HG03439 (cell line): ENCODE measurements around the gene EXOC3L4.

ENCODE experiments used
- ATAC-seq: cut with Tn5 transposase; IDR thresholded peaks from one replicate; pipeline ENCODE4 v1.9.1; 2021; ENCODE audit warnings: mild to moderate bottlenecking, moderate library complexity; ENCODE audit not compliant: unreplicated experiment

Gene EXOC3L4

DNA sequence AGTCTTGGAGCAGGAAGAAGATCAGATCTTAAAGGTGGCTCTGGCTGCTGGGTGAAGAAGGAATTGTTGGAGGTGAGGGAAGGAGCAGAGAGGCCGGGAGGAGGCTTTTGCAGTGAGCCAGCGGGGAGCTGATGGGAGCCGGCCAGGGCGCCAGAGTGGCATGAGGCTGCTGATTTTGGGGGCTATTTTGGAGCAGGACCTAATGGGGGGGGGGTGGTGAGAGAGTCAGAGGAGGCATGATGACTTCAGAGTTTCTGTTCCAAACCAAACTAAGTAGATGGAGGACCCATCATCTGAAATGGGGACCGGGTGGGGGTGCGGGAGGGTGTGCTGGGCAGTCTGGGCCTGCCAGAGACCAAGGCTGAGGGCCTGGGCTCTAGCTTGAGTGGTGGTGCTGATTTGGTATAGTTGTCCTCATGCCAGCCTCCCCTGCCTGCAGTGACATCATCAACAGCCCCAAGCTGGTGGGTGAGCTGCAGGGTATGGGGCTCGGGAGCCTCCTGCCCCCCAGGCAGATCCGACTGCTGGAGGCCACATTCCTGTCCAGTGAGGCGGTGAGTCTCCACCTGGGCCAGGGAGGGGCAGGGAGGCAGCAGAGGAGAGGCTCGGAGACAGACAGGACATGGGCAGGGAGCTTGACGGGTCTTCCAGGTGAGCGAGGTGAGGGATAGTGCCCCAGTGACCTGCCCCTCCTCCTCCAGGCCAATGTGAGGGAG lies 34.9 kb downstream of the EXOC3L4 start:
- no peak for ATAC-seq

DNA sequence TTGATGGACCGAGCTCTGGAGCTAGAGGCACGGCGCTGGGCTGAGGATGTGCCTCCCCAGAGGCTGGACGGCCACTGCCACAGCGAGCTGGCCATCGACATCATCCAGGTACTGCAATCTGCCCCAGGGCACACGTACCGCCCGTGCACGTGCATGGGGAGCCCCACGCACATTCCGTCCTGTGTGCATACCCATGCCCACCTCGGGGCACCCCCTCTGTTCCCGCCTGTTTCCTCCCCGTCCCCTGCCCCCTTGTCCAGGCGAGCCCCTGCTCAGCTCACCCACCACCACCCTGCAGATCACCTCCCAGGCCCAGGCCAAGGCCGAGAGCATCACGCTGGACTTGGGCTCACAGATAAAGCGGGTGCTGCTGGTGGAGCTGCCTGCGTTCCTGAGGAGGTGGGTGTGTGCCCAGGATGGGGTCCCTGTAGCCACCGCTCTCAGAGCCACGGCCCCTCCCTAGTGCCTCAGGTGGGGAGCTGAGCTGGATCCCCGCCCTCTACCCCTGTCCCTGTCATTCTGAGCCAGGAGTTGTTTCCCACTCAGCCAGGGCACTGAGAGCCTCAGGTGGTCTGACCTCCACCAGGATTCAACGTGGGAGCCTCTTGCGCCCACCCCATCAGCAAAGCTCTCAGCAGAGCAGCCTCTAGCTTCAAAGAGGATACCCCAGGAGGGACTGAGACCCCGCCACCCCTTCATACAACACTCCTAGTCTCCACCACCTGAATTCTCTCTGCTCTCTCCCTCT lies 35.7 kb downstream of the EXOC3L4 start:
- no peak for ATAC-seq

DNA sequence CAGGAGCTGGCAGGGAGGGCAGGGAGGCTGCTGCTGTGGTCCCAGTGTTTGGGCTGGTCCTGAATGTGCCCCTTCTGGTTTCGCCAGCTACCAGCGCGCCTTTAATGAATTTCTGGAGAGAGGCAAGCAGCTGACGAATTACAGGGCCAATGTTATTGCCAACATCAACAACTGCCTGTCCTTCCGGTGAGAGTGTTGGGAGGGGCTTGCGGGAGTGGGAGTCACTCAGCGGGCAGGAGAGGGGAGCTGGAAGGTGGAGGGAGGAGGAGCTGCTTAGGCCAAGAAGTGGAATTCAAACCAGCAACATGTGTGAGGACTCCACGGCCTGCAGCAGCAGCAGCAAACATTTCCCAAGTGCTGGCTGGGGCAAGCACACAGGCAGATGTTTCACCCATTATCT lies 36.4 kb downstream of the EXOC3L4 start:
- no peak for ATAC-seq

DNA sequence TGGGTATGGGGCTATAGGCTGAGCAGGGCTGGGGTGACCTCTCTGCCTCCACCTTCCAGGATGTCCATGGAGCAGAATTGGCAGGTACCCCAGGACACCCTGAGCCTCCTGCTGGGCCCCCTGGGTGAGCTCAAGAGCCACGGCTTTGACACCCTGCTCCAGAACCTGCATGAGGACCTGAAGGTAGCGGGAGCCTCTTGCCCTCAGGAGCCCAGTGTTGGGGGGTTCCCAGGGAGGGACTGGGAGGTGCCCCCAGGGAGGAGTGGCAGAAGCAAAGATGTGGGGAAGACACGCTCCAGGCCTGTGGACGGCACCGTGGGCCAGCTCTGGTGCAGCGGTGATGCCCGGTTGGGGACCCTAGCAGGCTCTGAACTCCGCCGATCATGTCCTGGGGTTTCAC lies 37.1 kb downstream of the EXOC3L4 start:
- no peak for ATAC-seq

DNA sequence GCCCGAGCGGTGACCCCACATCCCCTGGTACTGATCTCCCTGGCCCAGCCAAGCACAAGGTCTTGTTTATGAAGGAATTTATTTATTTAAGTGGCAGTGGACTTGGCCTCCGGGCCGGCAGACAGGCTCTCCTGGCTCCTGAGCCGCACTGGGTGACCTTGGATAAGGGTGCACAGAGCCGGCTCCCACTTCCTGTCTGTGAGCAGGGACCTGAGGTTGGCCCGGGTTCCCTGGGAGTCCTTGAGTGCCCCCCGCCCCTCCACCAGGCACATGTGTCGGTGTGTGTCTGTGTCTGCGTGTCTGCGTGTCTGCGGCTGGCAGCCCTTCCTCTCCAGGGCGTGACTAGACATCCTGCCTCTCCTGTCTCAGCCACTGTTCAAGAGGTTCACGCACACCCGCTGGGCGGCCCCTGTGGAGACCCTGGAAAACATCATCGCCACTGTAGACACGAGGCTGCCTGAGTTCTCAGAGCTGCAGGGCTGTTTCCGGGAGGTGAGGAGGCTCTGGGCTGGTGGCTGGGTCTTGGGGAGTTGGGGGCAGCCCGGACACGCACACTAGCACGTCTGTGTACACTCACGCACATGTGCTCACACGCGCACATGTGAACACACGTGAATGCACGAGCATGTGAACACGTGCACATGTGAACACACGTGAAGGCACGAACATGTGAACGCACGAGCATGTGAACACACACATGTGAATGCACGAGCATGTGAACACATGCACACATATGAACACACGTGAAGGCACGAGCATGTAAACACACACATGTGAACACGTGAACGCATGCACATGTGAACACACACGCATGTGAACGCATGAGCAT lies 38.1 kb downstream of the EXOC3L4 start:
- ATAC-seq, result no peak

DNA sequence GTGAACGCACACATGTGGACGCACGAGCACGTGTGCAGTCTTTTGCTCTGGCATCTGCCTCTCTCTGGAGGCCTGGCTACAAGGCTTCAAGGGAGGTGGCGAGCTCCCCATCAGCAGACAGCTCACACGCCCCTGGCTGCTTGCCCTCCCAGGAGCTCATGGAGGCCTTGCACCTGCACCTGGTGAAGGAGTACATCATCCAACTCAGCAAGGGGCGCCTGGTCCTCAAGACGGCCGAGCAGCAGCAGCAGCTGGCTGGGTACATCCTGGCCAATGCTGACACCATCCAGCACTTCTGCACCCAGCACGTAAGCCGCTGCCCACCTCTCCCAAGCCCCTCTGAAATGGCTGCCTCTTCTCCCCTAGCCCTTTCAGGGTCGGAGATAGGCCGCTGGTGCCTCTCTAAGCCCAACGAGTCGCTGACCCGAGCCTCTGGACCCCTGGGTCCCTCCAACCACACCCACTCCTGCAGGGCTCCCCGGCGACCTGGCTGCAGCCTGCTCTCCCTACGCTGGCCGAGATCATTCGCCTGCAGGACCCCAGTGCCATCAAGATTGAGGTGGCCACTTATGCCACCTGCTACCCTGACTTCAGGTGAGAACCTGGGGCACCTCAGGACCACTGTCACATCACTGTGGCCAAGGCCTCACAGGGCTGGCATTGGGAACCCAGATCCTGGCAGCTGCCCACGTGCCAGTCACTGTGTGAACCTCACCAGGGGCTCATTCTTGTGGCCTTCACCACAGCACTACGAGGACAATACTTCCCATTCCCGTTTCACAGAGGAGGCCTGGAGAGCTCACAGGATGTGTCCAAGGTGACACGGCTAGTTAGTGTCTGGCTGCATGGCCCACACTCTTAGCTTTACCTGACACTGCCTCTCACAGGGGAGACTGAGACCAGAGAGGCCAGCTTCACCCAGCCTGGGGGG lies 39.0 kb downstream of the EXOC3L4 start:
- no peak for ATAC-seq

DNA sequence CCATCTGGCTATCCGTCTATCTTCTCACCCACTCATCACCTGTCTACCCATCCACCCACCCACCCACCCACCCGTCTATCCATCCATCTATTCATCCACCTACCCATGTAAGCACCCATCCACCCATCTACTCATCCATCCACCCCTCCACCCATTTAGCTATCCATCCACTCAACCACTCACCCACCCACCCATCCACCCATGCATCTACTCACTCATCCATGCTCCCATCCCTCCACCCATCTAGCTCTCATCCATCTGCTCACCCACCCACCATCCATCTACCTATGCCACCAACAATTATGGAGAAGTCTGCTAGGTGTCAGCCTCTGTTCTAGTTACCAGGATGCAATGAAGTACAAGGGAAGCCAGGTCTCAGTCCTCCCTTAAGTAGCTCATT lies 39.9 kb downstream of the EXOC3L4 start:
- ATAC-seq, result no peak

DNA sequence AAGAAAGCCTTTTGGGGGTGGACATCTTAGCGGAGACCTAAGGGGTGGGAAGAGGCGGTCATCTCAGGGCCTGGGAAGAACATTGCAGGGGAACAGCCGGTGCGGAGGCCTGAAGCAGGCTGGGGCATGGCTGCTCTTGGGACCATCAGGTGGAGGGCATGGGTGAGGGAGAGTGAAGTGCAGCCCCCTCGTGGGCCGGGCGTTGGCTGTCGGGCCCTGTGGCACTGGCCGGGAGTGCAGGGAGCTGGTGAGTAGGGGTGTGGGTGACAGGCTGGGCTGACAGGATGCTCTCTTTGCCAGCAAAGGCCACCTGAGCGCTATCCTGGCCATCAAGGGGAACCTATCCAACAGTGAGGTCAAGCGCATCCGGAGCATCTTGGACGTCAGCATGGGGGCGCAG lies 40.4 kb downstream of the EXOC3L4 start:
- no peak for ATAC-seq

DNA sequence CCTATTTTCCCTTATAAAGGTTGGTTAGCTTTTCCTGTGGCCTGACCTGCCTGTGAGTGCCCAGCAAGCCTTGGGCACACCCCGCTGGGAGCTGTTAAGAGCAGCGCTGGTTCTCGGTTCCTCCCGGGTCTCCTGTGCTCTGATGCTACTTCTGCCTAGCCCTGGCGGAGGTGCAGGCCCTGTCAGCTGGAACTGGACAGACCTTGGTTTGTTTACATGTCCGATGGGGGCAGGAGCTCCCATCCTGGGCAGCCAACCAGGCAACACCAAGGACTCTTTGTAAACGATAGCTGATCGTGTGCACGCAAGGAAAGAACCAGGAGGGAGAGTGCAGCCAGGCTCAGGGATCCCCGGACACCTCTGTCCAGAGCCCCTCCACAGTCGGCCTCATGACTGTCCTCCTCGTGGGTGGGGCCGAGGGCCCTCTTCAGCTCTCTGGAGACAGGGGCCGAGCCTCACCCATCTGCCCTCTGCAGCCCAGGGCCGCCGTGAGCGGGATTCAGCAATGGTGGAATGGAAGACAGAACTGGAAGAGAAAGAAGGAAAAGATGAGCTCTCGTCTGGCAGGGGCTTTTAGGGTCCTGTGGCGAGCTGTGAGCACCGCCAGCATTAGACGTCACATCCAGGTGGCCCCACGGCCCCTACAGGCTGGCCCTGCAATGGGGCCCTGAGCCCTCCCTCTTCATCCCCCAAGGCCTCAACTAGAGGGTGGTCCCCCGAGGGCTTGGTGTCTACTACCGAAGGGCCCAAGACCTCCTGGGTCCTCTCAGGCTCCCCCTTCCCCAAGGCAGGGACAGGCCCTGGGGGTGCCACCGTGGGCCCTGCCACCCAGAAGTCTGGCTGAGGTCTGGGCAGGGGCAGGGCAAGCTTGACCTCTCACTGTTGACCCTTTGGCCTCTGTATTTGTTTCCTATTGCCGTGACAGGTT lies 41.1 kb downstream of the EXOC3L4 start:
- no peak for ATAC-seq

DNA sequence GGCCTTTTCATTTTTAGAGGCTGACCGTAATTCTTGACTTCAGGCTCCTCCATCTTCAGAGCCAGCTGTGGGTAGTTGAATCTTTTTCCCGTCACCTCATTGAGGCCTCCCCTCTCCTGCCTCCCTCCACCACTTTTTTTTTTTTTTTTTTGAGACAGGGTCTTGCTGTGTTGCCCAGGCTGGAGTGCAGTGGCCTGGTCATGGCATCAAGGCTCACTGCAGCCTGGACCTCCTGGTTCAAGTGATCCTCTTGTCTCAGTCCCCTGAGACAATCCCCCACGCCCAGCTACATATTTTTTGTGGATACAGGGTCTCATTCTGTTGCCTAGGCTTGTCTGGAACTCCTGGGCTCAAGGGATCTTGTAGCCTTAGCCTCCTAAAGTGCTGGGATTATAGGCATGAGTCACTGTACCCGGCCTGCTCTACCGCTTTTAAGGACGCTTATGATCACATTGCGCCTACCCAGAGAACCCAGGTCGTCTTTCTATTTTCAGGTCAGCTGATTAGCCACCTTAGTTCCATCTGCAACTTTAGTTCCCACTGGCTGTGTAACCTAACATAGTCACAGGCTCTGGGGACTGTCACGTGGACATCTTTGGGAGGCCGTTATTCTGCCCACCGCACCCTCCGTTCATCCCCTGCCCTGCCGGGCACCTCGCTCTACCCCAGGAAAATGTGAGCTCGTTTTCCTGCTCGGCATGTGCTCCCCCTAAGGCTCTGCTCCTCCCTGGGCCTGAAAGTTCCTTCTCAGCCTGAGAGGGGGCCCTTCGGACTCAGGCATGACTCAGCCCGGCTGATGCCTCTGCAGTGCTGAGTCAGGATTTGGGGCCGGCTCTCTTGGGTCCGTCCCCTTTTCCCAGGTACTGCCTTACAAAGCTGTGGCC lies 42.1 kb downstream of the EXOC3L4 start:
- ATAC-seq, result no peak

DNA sequence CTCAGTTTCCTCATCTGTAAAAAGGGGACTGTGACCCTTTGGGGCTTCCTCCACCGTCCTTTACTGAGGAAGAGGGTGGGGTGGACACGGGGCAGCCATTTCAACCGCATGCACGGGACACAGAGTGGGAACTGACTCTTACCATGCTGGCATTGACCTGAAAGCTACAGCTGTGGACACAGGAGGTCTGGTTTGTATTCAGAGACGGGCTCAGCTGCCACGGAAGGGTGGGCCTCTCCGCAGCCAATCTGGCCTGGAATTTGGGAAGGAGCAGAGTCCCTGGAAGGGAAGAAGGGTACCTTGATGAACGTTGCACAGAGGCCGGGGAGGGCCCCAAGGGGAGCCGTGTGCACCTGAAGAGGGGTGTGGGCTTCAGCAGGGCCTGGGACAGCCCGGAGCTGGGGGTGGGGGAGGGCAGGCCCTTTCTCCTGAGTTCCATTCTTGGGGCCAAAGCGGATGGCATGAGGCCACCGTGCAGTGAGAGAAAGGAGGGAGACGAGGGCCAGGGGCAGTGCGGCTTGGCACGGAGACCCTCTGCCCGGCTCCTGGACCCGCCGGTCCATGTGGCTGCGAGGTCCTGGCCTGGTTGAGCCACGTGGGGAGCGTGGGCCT lies 43.3 kb downstream of the EXOC3L4 start:
- no peak for ATAC-seq

DNA sequence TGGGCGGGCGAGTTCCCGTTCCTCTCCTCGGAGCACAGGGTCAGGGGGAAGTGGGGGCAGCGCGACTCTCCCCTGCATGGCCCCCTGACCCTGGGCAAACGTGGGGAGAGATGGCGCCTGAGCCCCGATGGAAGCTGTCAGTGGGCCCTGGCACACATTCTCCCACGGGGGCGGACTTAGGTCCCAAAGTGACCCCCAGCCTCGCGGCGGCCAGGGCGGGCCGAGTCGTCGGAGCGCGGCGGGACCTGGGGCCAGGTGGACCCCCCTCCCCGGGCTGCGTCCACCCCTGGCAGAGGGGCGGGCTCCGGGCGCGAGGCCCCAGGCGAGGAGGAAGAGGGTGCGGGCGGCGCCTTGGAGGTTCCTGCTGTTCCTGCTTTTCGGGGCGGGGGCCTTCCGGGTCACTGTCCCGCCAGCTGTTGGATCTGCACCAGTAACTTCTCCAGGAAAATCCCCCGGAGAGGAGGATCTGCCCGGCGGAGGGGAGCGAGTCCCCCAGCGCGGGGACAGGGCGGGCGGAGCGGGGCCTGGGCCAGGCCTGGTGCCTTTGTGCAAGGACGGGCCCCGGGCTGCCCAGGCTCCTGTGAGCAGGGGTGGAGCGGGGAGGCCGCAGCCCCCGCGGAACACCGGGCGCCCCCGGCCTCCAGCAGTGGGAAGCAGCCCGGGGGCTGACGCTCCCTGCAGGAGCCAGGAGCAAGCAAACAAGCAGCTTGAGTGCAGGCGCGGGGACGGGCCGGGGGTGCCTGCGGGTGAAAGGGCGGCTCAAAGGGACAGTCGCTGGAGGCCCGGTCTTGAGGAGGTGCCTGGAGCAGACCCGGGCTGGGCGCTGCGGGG lies 44.0 kb downstream of the EXOC3L4 start:
- ATAC-seq, result no peak

DNA sequence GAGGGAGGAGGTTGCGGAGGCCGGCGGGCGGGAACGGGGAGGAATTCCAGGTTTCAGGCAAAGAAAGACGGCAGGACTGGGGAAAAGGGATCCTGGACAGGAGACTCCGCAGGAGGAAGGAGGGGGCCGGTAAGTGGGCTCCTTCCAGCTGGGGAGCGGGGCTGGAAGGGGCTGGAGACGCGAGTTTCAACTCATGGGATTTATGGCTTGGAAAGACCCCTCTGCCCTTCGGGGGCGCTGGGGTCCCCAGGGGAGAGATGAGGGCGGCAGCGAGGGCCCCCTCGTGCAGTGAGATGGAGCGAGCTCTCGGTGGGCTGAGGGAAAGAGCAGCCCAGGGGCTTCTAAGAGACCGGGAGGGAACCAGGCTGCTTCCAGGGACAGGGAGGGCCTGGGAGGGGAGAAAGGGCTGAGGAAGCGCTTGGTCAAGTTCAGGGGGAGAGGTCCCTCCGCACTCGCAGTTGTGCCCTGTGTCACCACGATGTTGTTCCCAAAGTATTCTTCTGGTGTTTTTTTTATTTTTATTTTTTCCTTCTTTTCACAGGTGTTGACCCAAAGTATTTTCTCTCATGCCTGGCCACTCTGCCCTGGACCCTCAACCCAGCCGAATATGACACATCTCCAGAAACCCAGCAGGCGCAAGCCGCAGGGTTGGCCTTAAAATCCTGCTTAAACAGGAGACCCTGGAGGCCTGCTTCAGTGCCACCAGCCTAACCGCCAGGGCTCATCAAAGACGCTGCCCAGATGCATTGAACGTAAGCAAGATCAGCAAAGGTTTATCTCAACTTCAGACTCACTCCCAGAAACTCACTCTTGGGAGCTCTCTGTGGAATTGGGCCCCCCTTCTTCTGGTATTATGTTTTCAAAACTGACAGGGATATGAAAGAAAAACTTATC lies 44.9 kb downstream of the EXOC3L4 start:
- no peak for ATAC-seq

DNA sequence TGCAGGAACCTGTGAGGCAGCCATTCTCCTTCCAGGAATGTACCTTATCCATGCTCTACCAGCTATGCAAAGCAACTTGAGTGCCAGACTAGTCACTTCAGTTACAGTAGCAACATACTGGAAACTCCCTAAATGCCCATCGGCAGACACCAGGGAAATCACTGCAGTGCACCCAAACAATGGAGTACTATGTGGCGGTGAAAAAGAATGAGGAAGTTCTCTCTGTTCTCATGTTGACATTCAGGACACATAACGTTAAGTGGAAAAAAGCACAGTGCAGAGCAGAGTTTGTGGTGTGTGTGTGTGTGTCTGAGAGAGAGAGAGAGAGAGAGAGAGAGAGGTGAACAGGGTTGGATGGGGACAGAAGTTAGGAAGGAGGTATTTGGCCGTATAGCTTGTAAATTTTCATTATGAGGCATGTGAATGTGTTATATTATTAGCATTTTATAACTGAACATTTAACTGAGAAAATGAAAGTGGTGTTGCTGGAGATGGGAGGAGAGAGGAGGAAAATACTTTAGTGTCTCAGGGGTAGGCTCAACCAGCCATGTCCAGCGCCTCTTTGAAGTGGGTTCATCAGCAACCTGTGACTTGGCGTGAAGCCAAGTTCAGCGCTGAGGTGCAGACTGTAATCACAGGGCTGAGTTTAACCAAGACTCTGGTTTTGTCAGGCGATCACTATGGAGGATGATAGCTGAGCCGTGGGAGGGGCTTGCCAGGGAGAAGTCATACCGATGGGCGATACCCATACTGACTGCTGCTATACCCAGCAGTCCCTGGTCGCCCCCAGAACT lies 46.0 kb downstream of the EXOC3L4 start:
- no peak for ATAC-seq

DNA sequence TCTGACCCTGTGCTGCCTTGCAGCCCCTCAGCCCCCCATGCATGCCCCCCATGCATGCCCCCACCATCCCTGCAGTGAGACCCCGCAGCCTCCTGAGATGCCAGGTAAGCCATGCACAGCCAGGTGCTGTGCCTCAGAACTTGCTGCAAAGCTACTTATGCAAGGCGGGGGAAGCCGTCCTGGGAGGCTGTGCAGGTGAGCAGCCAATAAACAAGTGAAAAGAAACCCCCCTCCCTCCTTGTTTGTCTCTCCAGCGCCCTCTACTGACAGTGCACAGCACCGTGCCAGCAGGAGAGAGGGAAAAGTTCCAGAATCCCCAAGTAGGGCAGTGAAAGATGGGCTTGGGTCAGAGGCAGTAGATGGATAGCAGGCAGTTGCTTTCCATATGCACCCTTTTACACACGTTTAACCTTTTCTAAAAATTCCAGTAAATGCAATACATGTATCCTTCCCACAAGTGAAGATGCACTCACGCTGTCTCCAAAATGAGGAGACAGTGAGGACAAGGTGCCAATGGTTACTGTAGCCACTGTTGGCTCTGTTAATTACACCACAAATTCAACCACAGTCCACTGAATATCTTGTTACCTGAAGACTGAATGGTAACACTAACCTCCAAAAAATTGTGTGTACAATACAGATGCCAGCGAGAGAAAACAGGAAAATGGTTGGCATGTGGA lies 46.7 kb downstream of the EXOC3L4 start:
- no peak for ATAC-seq
